Measurements from ENCODE around the gene DOCK6.

The DOCK6 gene

GRCh38 chr19:11223200-11223599 lies 39.1 kb downstream of the DOCK6 start:
- DNase-seq (ENCODE audit: low read depth), result no peak

GRCh38 chr19:11221082-11221598 lies 41.2 kb downstream of the DOCK6 start:
- no peak for DNase-seq (ENCODE audit: low read depth)

GRCh38 chr19:11214387-11214786 lies 47.9 kb downstream of the DOCK6 start:
- no peak for DNase-seq (ENCODE audit: low read depth)

DNA sequence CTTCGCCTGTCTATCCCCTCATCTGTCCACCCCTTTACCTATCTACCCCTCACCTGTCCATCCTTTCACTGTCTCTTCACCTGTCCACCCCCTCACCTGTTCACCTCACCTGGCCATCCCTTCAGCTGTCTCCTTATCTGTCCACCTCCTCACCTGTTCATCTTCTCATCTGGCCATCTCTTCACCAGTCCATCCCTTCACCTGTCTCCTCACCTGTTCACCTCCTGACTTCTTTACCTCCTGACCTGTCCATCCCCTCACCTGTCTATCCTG lies 51.7 kb downstream of the DOCK6 start:
- DNase-seq (ENCODE audit: low read depth), result no peak

DNA sequence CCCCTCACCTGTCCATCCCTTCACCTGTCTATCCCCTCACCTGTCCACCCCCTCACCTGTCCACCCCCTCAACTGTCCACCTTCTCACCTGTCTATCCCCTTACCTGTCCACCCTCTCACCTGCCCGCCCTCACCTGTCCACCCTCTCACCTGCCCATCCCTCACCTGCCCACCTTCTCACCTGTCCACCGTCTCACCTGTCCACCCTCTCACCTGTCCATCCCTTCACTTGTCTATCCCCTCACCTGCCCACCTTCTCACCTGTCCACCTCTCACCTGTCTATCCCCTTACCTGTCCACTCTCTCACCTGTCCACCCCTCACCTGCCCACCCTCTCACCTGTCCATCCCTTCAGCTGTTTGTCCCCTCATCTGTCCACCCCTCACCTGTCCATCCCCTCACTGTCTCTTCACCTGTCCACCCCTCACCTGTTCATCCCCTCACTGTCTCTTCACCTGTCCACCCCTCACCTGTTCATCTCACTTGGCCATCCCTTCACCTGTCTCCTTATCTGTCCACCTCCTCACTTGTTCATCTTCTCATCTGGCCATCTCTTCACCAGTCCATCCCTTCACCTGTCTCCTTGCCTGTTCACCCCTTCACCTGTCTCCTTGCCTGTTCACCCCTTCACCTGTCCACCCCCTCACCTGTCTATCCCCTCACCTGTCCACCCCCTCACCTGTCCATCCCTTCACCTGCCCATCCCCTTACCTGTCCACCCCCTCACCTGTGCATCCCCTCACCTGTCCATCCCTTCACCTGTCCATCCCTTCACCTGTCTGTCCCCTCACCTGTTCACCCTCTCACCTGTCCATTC lies 52.3 kb downstream of the DOCK6 start:
- DNase-seq (ENCODE audit: low read depth), result no peak

GRCh38 chr19:11208561-11209471 lies 53.5 kb downstream of the DOCK6 start:
- DNase-seq (ENCODE audit: low read depth), result no peak

GRCh38 chr19:11205939-11206570 lies 56.3 kb downstream of the DOCK6 start:
- DNase-seq (ENCODE audit: low read depth), result no peak

GRCh38 chr19:11204943-11205349 lies 57.4 kb downstream of the DOCK6 start:
- no peak for DNase-seq (ENCODE audit: low read depth)

DNA sequence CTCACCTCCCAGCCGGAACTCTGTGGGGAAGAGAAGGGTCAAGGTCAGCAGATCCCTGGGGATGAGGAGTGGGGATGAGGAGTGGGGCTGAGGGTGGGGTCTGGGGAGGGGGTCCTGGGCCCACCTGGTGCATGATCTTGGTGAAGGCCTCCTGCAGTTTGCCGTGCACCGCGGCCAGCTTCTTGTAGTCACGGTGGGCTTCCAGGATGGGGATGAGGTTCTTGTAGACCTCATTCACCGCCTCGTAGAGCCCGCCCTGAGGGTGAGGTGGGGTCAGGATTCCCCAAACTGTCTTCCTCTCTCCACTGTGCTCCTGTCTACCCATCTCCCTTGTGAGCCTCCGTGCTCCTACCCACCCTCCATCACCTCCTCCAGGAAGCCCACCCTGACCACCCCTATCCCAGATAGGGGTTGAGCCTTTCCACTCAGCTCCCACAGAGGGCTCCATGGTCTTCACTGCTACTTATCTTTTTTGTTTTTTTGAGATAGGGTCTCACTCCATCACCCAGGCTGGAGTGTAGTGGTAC lies 58.2 kb downstream of the DOCK6 start:
- DNase-seq (ENCODE audit: low read depth), result no peak

DNA sequence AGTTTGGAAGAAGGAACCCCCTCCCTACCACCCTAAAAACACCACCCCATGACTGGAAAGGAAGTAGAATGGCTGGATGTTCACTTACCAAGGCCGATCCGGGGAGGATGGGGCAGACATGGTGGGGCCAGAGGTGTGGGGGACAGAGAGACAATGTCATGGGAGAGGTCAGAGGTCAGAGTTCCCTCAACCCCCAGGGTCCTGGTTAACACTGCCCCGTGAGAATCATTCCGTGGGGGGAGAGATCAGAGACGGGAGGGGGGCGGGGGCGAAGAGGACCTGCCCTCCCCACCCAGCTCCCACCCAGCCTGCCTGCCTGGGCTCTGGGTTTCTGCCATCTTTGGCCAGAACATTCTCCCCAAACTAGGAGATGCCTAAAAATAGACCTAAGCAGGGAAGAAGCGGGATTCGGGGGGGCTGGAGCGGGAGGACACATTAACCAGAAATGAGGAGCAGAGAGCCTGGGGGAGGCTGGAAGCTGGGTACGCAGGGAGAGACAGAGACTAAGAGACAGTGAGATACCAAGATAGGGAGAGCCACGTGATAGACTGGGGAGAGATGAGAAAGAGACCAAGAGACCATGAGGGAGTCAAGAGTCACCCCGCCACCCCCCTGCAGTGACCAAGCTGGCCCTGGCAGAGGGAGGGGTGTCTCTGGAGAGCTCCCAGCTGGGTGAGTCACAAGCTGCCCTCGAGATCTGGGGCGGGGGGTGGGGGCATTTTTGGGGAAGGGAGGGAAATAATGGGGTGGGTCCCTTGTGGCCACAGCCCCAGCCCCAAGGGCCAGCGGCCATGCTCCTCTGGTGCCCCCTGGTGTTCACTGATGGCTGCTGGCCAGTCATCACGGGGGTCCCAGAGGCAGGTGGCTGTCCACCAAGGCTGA lies 58.9 kb downstream of the DOCK6 start:
- DNase-seq (ENCODE audit: low read depth), result peak; percentile 5

DNA sequence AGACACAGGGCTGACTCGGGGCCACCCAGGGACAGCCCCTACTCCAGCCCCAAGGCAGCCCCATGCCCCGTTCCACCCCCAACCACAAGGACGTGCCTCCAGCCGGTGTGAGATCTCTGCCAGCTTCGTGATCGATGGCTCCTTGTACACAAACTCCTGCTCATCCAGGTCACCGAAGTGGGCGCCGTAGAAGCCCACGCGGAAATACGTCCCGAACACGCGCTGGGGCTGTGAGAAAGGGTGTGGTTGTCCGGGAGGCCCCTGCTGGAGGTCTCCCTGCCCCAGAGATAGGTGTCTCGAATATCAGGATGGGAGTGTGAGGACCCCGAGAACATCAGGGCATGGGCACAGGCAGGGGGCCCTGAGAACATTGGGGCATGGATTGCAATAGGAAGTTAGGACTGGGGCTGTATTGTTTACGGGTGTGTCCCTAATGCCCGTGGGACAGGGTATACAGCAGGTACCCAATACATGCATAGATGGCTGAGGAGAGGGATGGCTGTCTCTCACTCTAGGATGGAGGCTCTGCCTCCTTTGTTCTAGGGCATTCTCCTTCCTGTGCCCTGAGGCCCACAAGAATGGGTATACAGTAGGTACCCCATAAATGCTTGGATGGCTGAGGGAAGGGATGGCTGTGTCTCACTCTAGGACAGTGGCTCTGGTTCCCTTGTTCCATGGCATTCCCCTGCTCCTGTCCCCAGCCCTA lies 59.7 kb downstream of the DOCK6 start:
- no peak for DNase-seq (ENCODE audit: low read depth)

DNA sequence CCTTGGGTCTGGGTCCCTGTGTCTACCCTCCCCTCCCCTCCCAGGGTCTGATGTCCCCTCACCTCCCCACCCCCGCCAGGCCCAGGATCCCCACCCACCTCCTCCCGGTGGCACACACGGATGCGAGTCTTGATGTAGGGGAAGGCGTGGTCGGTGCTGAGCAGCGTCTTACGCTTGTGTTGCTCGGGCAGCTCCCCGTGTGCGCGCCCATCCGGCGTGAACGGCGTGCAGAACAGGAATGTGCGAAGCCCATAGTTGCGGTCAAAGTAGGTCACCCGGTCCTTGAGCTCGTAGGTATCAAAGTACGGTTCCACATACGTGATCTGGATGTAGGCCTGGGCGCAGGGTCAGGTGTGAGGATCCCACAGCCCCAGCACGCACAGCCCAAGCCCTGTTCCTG lies 60.5 kb downstream of the DOCK6 start:
- DNase-seq (ENCODE audit: low read depth), result no peak

- DNase-seq (ENCODE audit: low read depth), result no peak
Observed at GRCh38 chr19:11200931-11201330, 61.4 kb downstream of the DOCK6 start.

DNA sequence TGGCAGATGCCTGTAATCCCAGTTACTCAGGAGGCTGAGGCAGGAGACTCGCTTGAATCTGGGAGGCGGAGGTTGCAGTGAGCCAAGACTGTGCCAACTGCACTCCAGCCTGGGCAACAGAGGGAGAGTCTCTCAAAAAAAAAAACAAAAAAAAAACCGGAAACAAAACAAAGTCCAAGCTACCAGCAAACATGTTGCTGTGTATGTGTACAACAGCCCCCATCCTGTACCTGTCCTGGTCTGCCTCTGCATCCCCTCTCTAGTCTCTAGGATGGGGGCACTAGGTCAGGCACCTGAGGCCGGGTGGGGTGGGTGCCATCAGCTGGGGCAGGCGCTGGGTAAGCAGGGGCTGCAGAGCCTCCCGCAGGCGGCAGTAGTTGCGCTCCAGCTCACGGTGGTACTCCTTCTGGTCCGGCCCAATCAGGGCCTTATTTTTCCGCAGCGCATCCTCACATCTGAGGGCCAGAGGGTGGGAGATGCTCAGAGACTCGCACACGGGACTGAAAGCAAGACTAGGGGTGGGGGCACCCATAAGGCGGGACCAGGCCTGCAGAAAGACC lies 62.2 kb downstream of the DOCK6 start:
- no peak for DNase-seq (ENCODE audit: low read depth)

GRCh38 chr19:11199517-11199916 lies 62.8 kb downstream of the DOCK6 start:
- no peak for DNase-seq (ENCODE audit: low read depth)

DNA sequence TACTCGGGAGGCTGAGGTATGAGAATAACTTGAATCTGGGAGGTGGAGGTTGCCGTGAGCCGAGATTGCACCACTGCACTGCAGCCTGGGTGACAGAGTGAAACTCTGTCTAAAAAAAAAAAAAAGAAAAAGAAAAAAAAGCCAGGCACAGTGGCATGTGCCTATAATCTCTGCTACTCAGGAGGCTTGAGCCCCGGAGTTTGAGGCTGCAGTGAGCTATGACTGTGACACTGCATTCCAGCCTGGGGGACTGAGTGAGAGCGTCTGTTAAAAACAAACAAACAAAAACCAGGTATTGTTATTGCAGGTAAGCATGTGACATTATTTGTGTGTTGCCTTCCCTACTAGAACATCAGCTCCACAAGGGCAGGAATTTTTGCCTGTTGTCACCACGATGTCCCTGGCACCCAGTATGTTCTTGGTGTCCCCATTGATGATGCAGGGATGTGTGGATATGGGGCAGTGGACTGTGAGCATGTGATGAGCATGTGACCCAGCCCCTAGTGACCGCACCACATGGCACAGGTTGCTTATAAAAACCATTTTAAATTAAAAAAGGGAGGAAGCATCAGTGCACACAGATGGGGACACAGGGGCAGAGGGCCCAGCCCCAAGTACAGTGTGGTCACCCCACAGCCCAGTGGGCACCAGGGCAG lies 63.4 kb downstream of the DOCK6 start:
- no peak for DNase-seq (ENCODE audit: low read depth)

- DNase-seq (ENCODE audit: low read depth), result no peak
Observed at GRCh38 chr19:11198175-11198534, 64.2 kb downstream of the DOCK6 start.

GRCh38 chr19:11197291-11198174 lies 64.8 kb downstream of the DOCK6 start, which contains the start of gene KANK2:
TSS of gene KANK2 (minus strand) at chr19:11197545. CDS start at chr19:11194511, 3,034 bp downstream.
- DNase-seq (ENCODE audit: low read depth), result peak; percentile 49

Data from stimulated activated CD8-positive, alpha-beta memory T cell treated with anti-CD3 and anti-CD28 coated beads, Interleukin-15, amount 100 ng/mL, for 1 hour (primary cell).